Fibroblast of skin of right biceps (primary cell): ENCODE results near the gene EPN1.
"Not testable (repeated sequence)": the region's sequence is repeated elsewhere in the genome, so short reads cannot be mapped to it uniquely, and the experiment has no call there.

Source experiments
- DNase-seq: peaks from one replicate; pipeline ENCODE4 v3.0.0-alpha.2; 2013

Gene EPN1

GRCh38 chr19:55694656-55695491 is 19.8 kb downstream of the EPN1 start:
- DNase-seq: no peak

GRCh38 chr19:55695511-55696290 is 20.7 kb downstream of the EPN1 start:
- no peak for DNase-seq

GRCh38 chr19:55696301-55697068 is 21.5 kb downstream of the EPN1 start:
- no peak for DNase-seq

- no peak for DNase-seq
These were observed 22.0 kb downstream of the EPN1 start for GRCh38 chr19:55697069-55697440.

GRCh38 chr19:55697698-55698097 is 22.7 kb downstream of the EPN1 start:
- DNase-seq: no peak

- no peak for DNase-seq
These were observed 23.2 kb downstream of the EPN1 start for GRCh38 chr19:55698256-55698655.

GRCh38 chr19:55699221-55699620 is 24.2 kb downstream of the EPN1 start:
- DNase-seq: no peak

- DNase-seq: no peak
These were observed 25.8 kb downstream of the EPN1 start for GRCh38 chr19:55700813-55701212.

GRCh38 chr19:55702131-55702627 is 27.2 kb downstream of the EPN1 start:
- no peak for DNase-seq

- DNase-seq: peak; percentile 12
These were observed 28.8 kb downstream of the EPN1 start for GRCh38 chr19:55703790-55704215.

- no peak for DNase-seq
These were observed 29.6 kb downstream of the EPN1 start for GRCh38 chr19:55704494-55705245.

GRCh38 chr19:55705972-55706371 is 30.9 kb downstream of the EPN1 start:
- no peak for DNase-seq

GRCh38 chr19:55711719-55712118 is 36.7 kb downstream of the EPN1 start:
- no peak for DNase-seq

GRCh38 chr19:55712804-55713631 is 38.0 kb downstream of the EPN1 start:
- DNase-seq: no peak

GRCh38 chr19:55716531-55716930 is 41.5 kb downstream of the EPN1 start:
- DNase-seq: no peak

- no peak for DNase-seq
These were observed 42.2 kb downstream of the EPN1 start for GRCh38 chr19:55717251-55717650.

GRCh38 chr19:55717879-55718711 is 43.1 kb downstream of the EPN1 start:
- DNase-seq: not testable (repeated sequence)

GRCh38 chr19:55720214-55720746 is 45.3 kb downstream of the EPN1 start:
- no peak for DNase-seq

GRCh38 chr19:55720801-55721200 is 45.8 kb downstream of the EPN1 start:
- no peak for DNase-seq

- DNase-seq: no peak
These were observed 48.5 kb downstream of the EPN1 start for GRCh38 chr19:55723491-55723890.
